Lower lobe of right lung (tissue), 2 donors: ENCODE measurements around the gene RNF4. TPM values are rescaled to one million over a fixed set of nuclear protein-coding genes. Genes with fewer than 3 reads are reported as not detected.

Source experiments
- ATAC-seq, 2 donors: fragments of 200-7000 bp; cut with Tn5 transposase; one replicate each; pipeline ENCODE4 v1.9.1; 2020 to 2022; ENCODE audit warnings: mild to moderate bottlenecking in 2 of 2, moderate library complexity in 2 of 2
- DNase-seq: peaks from one replicate; pipeline ENCODE4 v3.0.0-alpha.2; 2020
- H3K27ac ChIP-seq: fragments of 200-600 bp; one replicate; pipeline ENCODE4 v1.8.0; 2022
- H3K27me3 ChIP-seq: fragments of 200-600 bp; one replicate; pipeline ENCODE4 v1.8.0; 2022; ENCODE audit warnings: low read depth
- H3K36me3 ChIP-seq: fragments of 200-600 bp; one replicate; pipeline ENCODE4 v1.8.0; 2022; ENCODE audit warnings: mild to moderate bottlenecking
- H3K4me1 ChIP-seq: fragments of 200-600 bp; one replicate; pipeline ENCODE4 v1.8.0; 2022
- H3K4me3 ChIP-seq: fragments of 200-600 bp; one replicate; pipeline ENCODE4 v1.8.0; 2022; ENCODE audit warnings: mild to moderate bottlenecking
- H3K9me3 ChIP-seq: fragments of 200-600 bp; one replicate; pipeline ENCODE4 v1.8.0; 2022
- CTCF ChIP-seq: fragments of 200-600 bp; IDR thresholded peaks from one replicate; pipeline ENCODE4 v1.8.0; 2022; ENCODE audit warnings: antibody characterized with exemption, mild to moderate bottlenecking
- intact Hi-C: fragments of 100-400 bp; cut with DNase I; formaldehyde crosslinking; loops from one replicate; pipeline ENCODE4 v1.11.0; 2022
- total RNA-seq: library from RNA; stranded (reverse); fragmentation: NEBNext Ultra II Directional; extraction: Animal tissue kit (Norgen Biotek cat#: 25700); gene quantifications from one replicate; pipeline ENCODE4 v1.2.1, GENCODE V29; 2021
- donor health status: DM: no; HTN: yes; CAD: no; lungs with severe emphysema.

RNF4 gene
- total RNA-seq, 1 donor from 2014 or later, result 39.3 TPM

GRCh38 chr4:2478229-2478628 is 9.3 kb downstream of the RNF4 start:
- H3K36me3 ChIP-seq, result peaks cover 13% of the 10 kb centered on the region
- intact Hi-C loops, result no loop called here
- no peak for TF ChIP-seq CTCF
- ATAC-seq (no peak), DNase-seq (no peak)
- H3K9me3 ChIP-seq, result no peaks in the 10 kb centered on the region
- no peak overlapping the region for H3K4me3 ChIP-seq
- H3K27ac ChIP-seq, result no peak overlapping the region
- H3K4me1 ChIP-seq, result peaks cover 65% of the 10 kb centered on the region
- no peaks in the 10 kb centered on the region for H3K27me3 ChIP-seq

- no peak for TF ChIP-seq CTCF
- H3K4me1 ChIP-seq, result peaks cover 89% of the 10 kb centered on the region
Measured at GRCh38 chr4:2480649-2481048, 11.7 kb downstream of the RNF4 start.

GRCh38 chr4:2482192-2482591 is 13.3 kb downstream of the RNF4 start:
- intact Hi-C loops, result no loop called here
- H3K9me3 ChIP-seq, result no peaks in the 10 kb centered on the region
- H3K27me3 ChIP-seq, result no peaks in the 10 kb centered on the region
- H3K4me3 ChIP-seq, result no peak overlapping the region
- ATAC-seq, result no peak
- H3K36me3 ChIP-seq, result no peaks in the 10 kb centered on the region
- no peak for TF ChIP-seq CTCF
- no peak for DNase-seq
- peaks cover 94% of the 10 kb centered on the region for H3K4me1 ChIP-seq
- H3K27ac ChIP-seq, result peak overlapping the region; percentile 19

More at GRCh38 chr4:2480649-2481048, 11.7 kb downstream of the RNF4 start:
- ATAC-seq (no peak), DNase-seq (no peak)
- Histone ChIP-seq H3K27ac (no peak overlapping the region), H3K4me3 (no peak overlapping the region), H3K27me3 (no peaks in the 10 kb centered on the region), H3K9me3 (no peaks in the 10 kb centered on the region), H3K36me3 (peaks cover 3% of the 10 kb centered on the region)
- intact Hi-C loops, result no loop called here

GRCh38 chr4:2482693-2483092 is 13.8 kb downstream of the RNF4 start:
- DNase-seq, result no peak
- no peaks in the 10 kb centered on the region for H3K27me3 ChIP-seq
- peaks cover 94% of the 10 kb centered on the region for H3K4me1 ChIP-seq
- H3K4me3 ChIP-seq, result no peak overlapping the region
- intact Hi-C loops, result no loop called here
- no peaks in the 10 kb centered on the region for H3K9me3 ChIP-seq
- no peak for TF ChIP-seq CTCF
- no peaks in the 10 kb centered on the region for H3K36me3 ChIP-seq
- peak overlapping the region; percentile 19 for H3K27ac ChIP-seq
- peak in 1 of 2 donors; percentile 54 for ATAC-seq

- no peak for DNase-seq
- TF ChIP-seq CTCF, result no peak
- Histone ChIP-seq H3K36me3 (no peaks in the 10 kb centered on the region), H3K9me3 (no peaks in the 10 kb centered on the region), H3K27me3 (no peaks in the 10 kb centered on the region), H3K4me1 (peaks cover 95% of the 10 kb centered on the region), H3K27ac (peak overlapping the region; percentile 14), H3K4me3 (no peak overlapping the region)
- no peak for ATAC-seq
- intact Hi-C loops, result no loop called here
Measured at GRCh38 chr4:2483237-2483636, 14.3 kb downstream of the RNF4 start.

- Histone ChIP-seq H3K9me3 (no peaks in the 10 kb centered on the region), H3K27ac (no peak overlapping the region), H3K4me1 (peaks cover 87% of the 10 kb centered on the region), H3K27me3 (no peaks in the 10 kb centered on the region), H3K4me3 (no peak overlapping the region), H3K36me3 (peaks cover 6% of the 10 kb centered on the region)
- intact Hi-C loops, result no loop called here
- ATAC-seq (no peak), DNase-seq (no peak)
- no peak for TF ChIP-seq CTCF
Measured at GRCh38 chr4:2484185-2484584, 15.3 kb downstream of the RNF4 start.
